HepG2 (cell line): Measurements from ENCODE around the gene PRKCE. TPM values are rescaled to one million over a fixed set of nuclear protein-coding genes. Genes with fewer than 3 reads are reported as not detected.

Experiments used
- ATAC-seq: fragments of 200-7000 bp; cut with Tn5 transposase; 3 replicates; pipeline ENCODE4 v1.9.1; 2020; ENCODE audit warnings: mild to moderate bottlenecking, moderate library complexity
- BruUV-seq: library from RNA; stranded (reverse); fragments of 400-500 nt; replicated peaks from 2 replicates; lab custom pipeline; 2021; lab: Mats Ljungman, UMichigan
- CTCF ChIA-PET: fragments of 300-600 bp; formaldehyde crosslinking; extraction: SDS; loops from one replicate; lab custom pipeline; 2021; ENCODE audit warnings: low total read pairs, inconsistent platforms, low intra/inter-chr PET ratio; lab: Yijun Ruan, JAX
- POLR2A ChIA-PET: fragments of 350-600 bp; sonication (Branson Sonifier 250); formaldehyde crosslinking; loops from one replicate; lab custom pipeline; 2020; ENCODE audit warnings: antibody characterized with exemption, inconsistent platforms; lab: Yijun Ruan, JAX
- DNase-seq: peaks from one replicate; pipeline ENCODE4 v3.0.0-alpha.2; 2015; ENCODE audit warnings: low spot score
- FAIRE-seq: peaks from 3 replicates; lab custom pipeline; 2011; peaks lifted over from hg19 to GRCh38; lab: Jason Lieb, UNC
- H2AFZ ChIP-seq: one replicate; pipeline ENCODE4 v1.6.1; 2011; ENCODE audit warnings: low read length, inconsistent platforms
- H3K27ac ChIP-seq: fragments of 300-600 bp; 3 replicates; pipeline ENCODE4 v1.8.0; 2011; ENCODE audit warnings: mixed run types, mild to moderate bottlenecking, mixed read lengths, low read length, inconsistent platforms; ENCODE audit not compliant: insufficient read depth; ENCODE audit errors: extremely low read length
- H3K27me3 ChIP-seq, 2 experiments: fragments of 200-600 bp in 1 of 2; 2 replicates in 1 of 2; 3 replicates in 1 of 2; pipeline versions ENCODE4 v1.6.0 to v1.8.0; 2011; ENCODE audit warnings: low read length in 2 of 2, mild to moderate bottlenecking in 2 of 2, moderate library complexity in 2 of 2, inconsistent platforms in 1 of 2; ENCODE audit not compliant: insufficient read depth in 2 of 2, control insufficient read depth in 1 of 2
- H3K36me3 ChIP-seq, 2 experiments: fragments of 200-600 bp in 1 of 2; replicated peaks in 1 of 2; 2 replicates in 1 of 2; 3 replicates in 1 of 2; pipeline versions ENCODE4 v1.5.1 to v1.8.0; 2011; ENCODE audit warnings: low read length in 2 of 2, inconsistent platforms in 1 of 2; ENCODE audit not compliant: insufficient read depth in 2 of 2, control insufficient read depth in 1 of 2
- H3K4me1 ChIP-seq: 2 replicates; pipeline ENCODE4 v1.5.1; 2012; ENCODE audit warnings: low read length, inconsistent platforms; ENCODE audit not compliant: insufficient read depth
- H3K4me2 ChIP-seq: 2 replicates; pipeline ENCODE4 v1.6.0; 2011; ENCODE audit warnings: low read depth, low read length, inconsistent platforms
- H3K4me3 ChIP-seq, 3 experiments: fragments of 200-600 bp in 1 of 3; sonication (generic), shearing (Covaris generic) in 1 of 3; replicated peaks in 1 of 3; 2 replicates each; pipeline ENCODE4 v1.5.1; 2011 to 2016; ENCODE audit warnings: low read length in 3 of 3, inconsistent platforms in 2 of 3, low read depth in 2 of 3, mild to moderate bottlenecking in 2 of 3, control low read depth in 1 of 3, mixed read lengths in 1 of 3; ENCODE audit not compliant: insufficient read depth in 1 of 3
- H3K79me2 ChIP-seq: one replicate; pipeline ENCODE4 v1.6.1; 2011; ENCODE audit warnings: low read length, inconsistent platforms; ENCODE audit not compliant: insufficient read depth
- H3K9ac ChIP-seq: 2 replicates; pipeline ENCODE4 v1.6.0; 2011; ENCODE audit warnings: mild to moderate bottlenecking, low read depth, low read length, inconsistent platforms; ENCODE audit not compliant: insufficient read depth
- H3K9me3 ChIP-seq: 2 replicates; pipeline ENCODE4 v1.5.1; 2012; ENCODE audit warnings: mild to moderate bottlenecking, low read length
- H4K20me1 ChIP-seq: 2 replicates; pipeline ENCODE4 v1.6.0; 2011; ENCODE audit warnings: inconsistent platforms, mild to moderate bottlenecking, low read length, moderate library complexity; ENCODE audit not compliant: insufficient read depth
- DNMT3B ChIP-seq: conservative IDR thresholded peaks from 2 replicates; pipeline ENCODE4 v1.6.1; 2016; ENCODE audit warnings: missing biosample characterization, control low read depth
- KLF6 ChIP-seq: IDR thresholded peaks from 2 replicates; pipeline ENCODE4 v1.8.0; 2016; ENCODE audit warnings: missing biosample characterization, missing genetic modification reagents
- MAF1 ChIP-seq: sonication (generic); formaldehyde crosslinking; IDR thresholded peaks from 2 replicates; pipeline ENCODE4 v1.5.0; 2020; ENCODE audit warnings: missing genetic modification reagents, borderline replicate concordance
- PATZ1 ChIP-seq: sonication (generic); formaldehyde crosslinking; IDR thresholded peaks from 2 replicates; pipeline ENCODE4 v1.4.0; 2020; ENCODE audit warnings: missing genetic modification reagents
- POLR2AphosphoS2 ChIP-seq: IDR thresholded peaks from 2 replicates; pipeline ENCODE4 v1.6.1; 2011; ENCODE audit warnings: low read depth, low read length, improper control_type of control experiment
- ZBTB7B ChIP-seq: sonication (generic); formaldehyde crosslinking; IDR thresholded peaks from 2 replicates; pipeline ENCODE4 v1.4.0; 2020; ENCODE audit warnings: missing genetic modification reagents
- ZNF33B ChIP-seq: sonication (generic); formaldehyde crosslinking; IDR thresholded peaks from 2 replicates; pipeline ENCODE4 v1.5.1; 2020; ENCODE audit warnings: mild to moderate bottlenecking, missing genetic modification reagents
- ZNF446 ChIP-seq: sonication (generic); formaldehyde crosslinking; IDR thresholded peaks from 2 replicates; pipeline ENCODE4 v1.5.0; 2020; ENCODE audit warnings: mild to moderate bottlenecking, missing genetic modification reagents
- ZNF558 ChIP-seq: sonication (generic); formaldehyde crosslinking; IDR thresholded peaks from 2 replicates; pipeline ENCODE4 v1.9.0; 2022; ENCODE audit warnings: mild to moderate bottlenecking, missing genetic modification reagents, borderline replicate concordance
- WGBS: methylation state at CpG from one replicate; pipeline ENCODE4 v1.1.6; 2017; ENCODE audit warnings: low lambda C conversion rate; 5-methylcytosine and 5-hydroxymethylcytosine counted together
- in situ Hi-C: cut with HindIII; loops from 2 replicates; pipeline ENCODE4 v1.10.0; 2017; ENCODE audit warnings: low pct_unique_long_range_greater_than_20kb; ENCODE audit not compliant: extremely low pct_ligation_motif_present
- intact Hi-C: fragments of 100-400 bp; cut with micrococcal nuclease; formaldehyde crosslinking; loops from one replicate; pipeline ENCODE4 v1.10.0; 2022; ENCODE audit not compliant: unreplicated experiment
- polyA plus RNA-seq, 8 experiments: library from polyadenylated mRNA; depleted of rRNA in 3 of 8; stranded (reverse) in 7 of 8; unstranded in 1 of 8; fragments of >200 nt; fragmentation: Illumina TruSeq in 4 of 8; extraction: Trizol in 4 of 8; gene quantifications; 2 replicates each; pipeline versions ENCODE4 v1.2.1 to v1.2.3, GENCODE V29; 2011 to 2016; ENCODE audit warnings: low read depth in 4 of 8, missing spikeins in 1 of 8, mixed read lengths in 1 of 8; ENCODE audit not compliant: insufficient read depth in 1 of 8
- total RNA-seq, 5 experiments: library from RNA; depleted of rRNA; stranded (reverse); fragments of >200 nt; fragmentation: Illumina TruSeq; extraction: Trizol; gene quantifications; 2 replicates each; pipeline ENCODE4 v1.2.3, GENCODE V29; 2016; ENCODE audit warnings: low read depth in 1 of 5
- TF ChIP-seq, protein P1 (sequence below): IDR thresholded peaks from 2 replicates; pipeline ENCODE4 v1.6.1; 2012; ENCODE audit warnings: low read length, improper control_type of control experiment
- TF ChIP-seq, protein P2 (sequence below): sonication (generic); formaldehyde crosslinking; IDR thresholded peaks from 2 replicates; pipeline ENCODE4 v1.8.0; 2022; ENCODE audit warnings: missing genetic modification reagents, low read depth, mild to moderate bottlenecking, borderline replicate concordance
- TF ChIP-seq, protein P3 (sequence below): sonication (generic); formaldehyde crosslinking; IDR thresholded peaks from 2 replicates; pipeline ENCODE4 v1.8.1; 2023; ENCODE audit warnings: mild to moderate bottlenecking, inconsistent platforms, moderate library complexity, missing genetic modification reagents, borderline replicate concordance
- TF ChIP-seq, protein P4 (sequence below): IDR thresholded peaks from 2 replicates; pipeline ENCODE4 v1.6.1; 2016; ENCODE audit warnings: low read depth, control low read depth

PRKCE gene
- total and polyA plus RNA-seq, 2 of the 13 experiments (the other 11 are each of a cell fraction or from before 2014, with no cell fraction given) = 1.0 to 3.9 TPM

DNA sequence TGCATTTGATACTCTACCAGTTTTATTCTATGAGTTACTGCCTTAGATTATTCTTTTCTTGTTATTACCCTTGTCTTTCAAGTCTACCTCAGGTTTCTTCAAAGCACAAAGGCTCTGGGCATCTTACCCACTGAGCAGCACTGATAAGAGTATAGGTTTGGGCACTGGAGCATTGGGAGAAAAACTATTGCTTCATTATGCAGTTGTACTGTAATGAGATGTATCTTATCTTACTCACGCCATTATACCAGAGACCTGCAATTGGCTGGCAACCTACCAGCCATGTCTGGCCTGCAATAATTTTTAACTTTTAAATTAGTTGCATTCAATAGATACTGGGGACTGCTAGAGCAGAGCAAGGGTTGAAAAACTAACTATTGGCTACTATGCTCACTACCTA is 21.5 kb upstream of the PRKCE start:
- no peaks in the 10 kb centered on the region for H4K20me1 ChIP-seq
- H3K27ac ChIP-seq = no peak overlapping the region
- H3K36me3 ChIP-seq = no peaks in the 10 kb centered on the region
- ATAC-seq (no peak), FAIRE-seq (no peak), DNase-seq (no peak)
- CTCF ChIA-PET = no interaction called here
- WGBS = 27% methylated on average over 1 of the region's 1 CpG
- H2AFZ ChIP-seq = no peak overlapping the region
- peaks cover 10% of the 10 kb centered on the region; the same call in 1 of the 2 replicates for H3K4me1 ChIP-seq
- intact Hi-C loops (no loop called here), in situ Hi-C loops (no loop called here)
- no peak overlapping the region for H3K4me2 ChIP-seq
- TF ChIP-seq, protein P1, sequence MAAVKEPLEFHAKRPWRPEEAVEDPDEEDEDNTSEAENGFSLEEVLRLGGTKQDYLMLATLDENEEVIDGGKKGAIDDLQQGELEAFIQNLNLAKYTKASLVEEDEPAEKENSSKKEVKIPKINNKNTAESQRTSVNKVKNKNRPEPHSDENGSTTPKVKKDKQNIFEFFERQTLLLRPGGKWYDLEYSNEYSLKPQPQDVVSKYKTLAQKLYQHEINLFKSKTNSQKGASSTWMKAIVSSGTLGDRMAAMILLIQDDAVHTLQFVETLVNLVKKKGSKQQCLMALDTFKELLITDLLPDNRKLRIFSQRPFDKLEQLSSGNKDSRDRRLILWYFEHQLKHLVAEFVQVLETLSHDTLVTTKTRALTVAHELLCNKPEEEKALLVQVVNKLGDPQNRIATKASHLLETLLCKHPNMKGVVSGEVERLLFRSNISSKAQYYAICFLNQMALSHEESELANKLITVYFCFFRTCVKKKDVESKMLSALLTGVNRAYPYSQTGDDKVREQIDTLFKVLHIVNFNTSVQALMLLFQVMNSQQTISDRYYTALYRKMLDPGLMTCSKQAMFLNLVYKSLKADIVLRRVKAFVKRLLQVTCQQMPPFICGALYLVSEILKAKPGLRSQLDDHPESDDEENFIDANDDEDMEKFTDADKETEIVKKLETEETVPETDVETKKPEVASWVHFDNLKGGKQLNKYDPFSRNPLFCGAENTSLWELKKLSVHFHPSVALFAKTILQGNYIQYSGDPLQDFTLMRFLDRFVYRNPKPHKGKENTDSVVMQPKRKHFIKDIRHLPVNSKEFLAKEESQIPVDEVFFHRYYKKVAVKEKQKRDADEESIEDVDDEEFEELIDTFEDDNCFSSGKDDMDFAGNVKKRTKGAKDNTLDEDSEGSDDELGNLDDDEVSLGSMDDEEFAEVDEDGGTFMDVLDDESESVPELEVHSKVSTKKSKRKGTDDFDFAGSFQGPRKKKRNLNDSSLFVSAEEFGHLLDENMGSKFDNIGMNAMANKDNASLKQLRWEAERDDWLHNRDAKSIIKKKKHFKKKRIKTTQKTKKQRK = no peak
- TF ChIP-seq ZNF558 (CRISPR knock-in tag) (no peak), ZNF446 (CRISPR knock-in tag) (no peak), MAF1 (CRISPR knock-in tag) (no peak), ZNF33B (CRISPR knock-in tag) (no peak), DNMT3B (CRISPR knock-in tag) (no peak), POLR2AphosphoS2 (no peak), ZBTB7B (CRISPR knock-in tag) (no peak), PATZ1 (CRISPR knock-in tag) (no peak), KLF6 (CRISPR knock-in tag) (no peak)
- TF ChIP-seq, protein P2, sequence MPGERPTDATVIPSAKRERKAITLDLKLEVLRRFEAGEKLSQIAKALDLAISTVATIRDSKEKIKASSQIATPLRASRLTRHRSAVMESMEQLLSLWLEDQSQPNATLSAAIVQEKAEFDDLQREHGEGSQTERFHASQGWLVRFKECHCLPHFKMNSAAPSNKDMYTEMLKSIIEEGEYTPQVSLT (CRISPR knock-in tag) = no peak
- TF ChIP-seq, protein P3, sequence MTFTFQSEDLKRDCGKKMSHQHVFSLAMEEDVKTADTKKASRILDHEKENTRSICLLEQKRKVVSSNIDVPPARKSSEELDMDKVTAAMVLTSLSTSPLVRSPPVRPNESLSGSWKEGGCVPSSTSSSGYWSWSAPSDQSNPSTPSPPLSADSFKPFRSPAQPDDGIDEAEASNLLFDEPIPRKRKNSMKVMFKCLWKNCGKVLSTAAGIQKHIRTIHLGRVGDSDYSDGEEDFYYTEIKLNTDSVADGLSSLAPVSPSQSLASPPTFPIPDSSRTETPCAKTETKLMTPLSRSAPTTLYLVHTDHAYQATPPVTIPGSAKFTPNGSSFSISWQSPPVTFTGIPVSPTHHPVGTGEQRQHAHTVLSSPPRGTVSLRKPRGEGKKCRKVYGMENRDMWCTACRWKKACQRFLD (CRISPR knock-in tag) = no peak
- TF ChIP-seq, protein P4, sequence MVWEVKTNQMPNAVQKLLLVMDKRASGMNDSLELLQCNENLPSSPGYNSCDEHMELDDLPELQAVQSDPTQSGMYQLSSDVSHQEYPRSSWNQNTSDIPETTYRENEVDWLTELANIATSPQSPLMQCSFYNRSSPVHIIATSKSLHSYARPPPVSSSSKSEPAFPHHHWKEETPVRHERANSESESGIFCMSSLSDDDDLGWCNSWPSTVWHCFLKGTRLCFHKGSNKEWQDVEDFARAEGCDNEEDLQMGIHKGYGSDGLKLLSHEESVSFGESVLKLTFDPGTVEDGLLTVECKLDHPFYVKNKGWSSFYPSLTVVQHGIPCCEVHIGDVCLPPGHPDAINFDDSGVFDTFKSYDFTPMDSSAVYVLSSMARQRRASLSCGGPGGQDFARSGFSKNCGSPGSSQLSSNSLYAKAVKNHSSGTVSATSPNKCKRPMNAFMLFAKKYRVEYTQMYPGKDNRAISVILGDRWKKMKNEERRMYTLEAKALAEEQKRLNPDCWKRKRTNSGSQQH (CRISPR knock-in tag) = no peak
- H3K9ac ChIP-seq = no peak overlapping the region
- no peaks in the 10 kb centered on the region for H3K9me3 ChIP-seq
- POLR2A ChIA-PET = no interaction called here
- H3K27me3 ChIP-seq = peaks cover 0 to 14% of the 10 kb centered on the region in 2 experiments; a peak in 3 of 5 replicates
- no peaks in the 10 kb centered on the region for H3K79me2 ChIP-seq
- H3K4me3 ChIP-seq = no peak overlapping the region
- BruUV-seq = no TSS peak
